Middle frontal gyrus (tissue), 1 donor: ENCODE results near the gene AHR.

Experiments used
- DNase-seq: peaks from one replicate; pipeline ENCODE4 v3.0.0-alpha.2; 2015; ENCODE audit warnings: low spot score; ENCODE audit errors: extremely low spot score

AHR gene

GRCh38 chr7:17302575-17303142 is 4.2 kb downstream of the AHR start:
- no peak for DNase-seq

GRCh38 chr7:17304926-17305325 is 6.5 kb downstream of the AHR start:
- DNase-seq = no peak

- no peak for DNase-seq
Observed at GRCh38 chr7:17305387-17306171, 7.1 kb downstream of the AHR start.

GRCh38 chr7:17307000-17307399 is 8.5 kb downstream of the AHR start:
- DNase-seq = no peak

GRCh38 chr7:17307558-17307957 is 9.1 kb downstream of the AHR start:
- no peak for DNase-seq

- no peak for DNase-seq
Observed at GRCh38 chr7:17307969-17308648, 9.7 kb downstream of the AHR start.

GRCh38 chr7:17311194-17311593 is 12.7 kb downstream of the AHR start:
- DNase-seq = no peak

GRCh38 chr7:17311952-17312351 is 13.5 kb downstream of the AHR start:
- no peak for DNase-seq

GRCh38 chr7:17312641-17313040 is 14.2 kb downstream of the AHR start:
- DNase-seq = no peak

- DNase-seq = no peak
Observed at GRCh38 chr7:17313194-17313593, 14.7 kb downstream of the AHR start.

- no peak for DNase-seq
Observed at GRCh38 chr7:17315974-17316373, 17.5 kb downstream of the AHR start.

GRCh38 chr7:17318146-17318545 is 19.7 kb downstream of the AHR start:
- no peak for DNase-seq

GRCh38 chr7:17319164-17320101 is 21.0 kb downstream of the AHR start:
- DNase-seq = no peak

- no peak for DNase-seq
Observed at GRCh38 chr7:17320102-17320497, 21.6 kb downstream of the AHR start.

- no peak for DNase-seq
Observed at GRCh38 chr7:17320657-17321056, 22.2 kb downstream of the AHR start.

- no peak for DNase-seq
Observed at GRCh38 chr7:17325364-17325763, 26.9 kb downstream of the AHR start.

GRCh38 chr7:17326378-17326777 is 27.9 kb downstream of the AHR start:
- DNase-seq = no peak

GRCh38 chr7:17328641-17329040 is 30.2 kb downstream of the AHR start:
- no peak for DNase-seq

- no peak for DNase-seq
Observed at GRCh38 chr7:17329440-17329839, 31.0 kb downstream of the AHR start.

- no peak for DNase-seq
Observed at GRCh38 chr7:17331891-17332501, 33.5 kb downstream of the AHR start.

- no peak for DNase-seq
Observed at GRCh38 chr7:17333221-17333620, 34.8 kb downstream of the AHR start.
